HG02678 (cell line): ENCODE data around the gene ZNF385D.
"Not testable (repeated sequence)": the region's sequence is repeated elsewhere in the genome, so short reads cannot be mapped to it uniquely, and the experiment has no call there.

Experiments used
- ATAC-seq: cut with Tn5 transposase; IDR thresholded peaks from one replicate; pipeline ENCODE4 v1.9.1; 2021; ENCODE audit warnings: mild to moderate bottlenecking, moderate library complexity; ENCODE audit not compliant: unreplicated experiment

ZNF385D gene

GRCh38 chr3:21524133-21524532 lies 226.9 kb downstream of the ZNF385D start:
- no peak for ATAC-seq

DNA sequence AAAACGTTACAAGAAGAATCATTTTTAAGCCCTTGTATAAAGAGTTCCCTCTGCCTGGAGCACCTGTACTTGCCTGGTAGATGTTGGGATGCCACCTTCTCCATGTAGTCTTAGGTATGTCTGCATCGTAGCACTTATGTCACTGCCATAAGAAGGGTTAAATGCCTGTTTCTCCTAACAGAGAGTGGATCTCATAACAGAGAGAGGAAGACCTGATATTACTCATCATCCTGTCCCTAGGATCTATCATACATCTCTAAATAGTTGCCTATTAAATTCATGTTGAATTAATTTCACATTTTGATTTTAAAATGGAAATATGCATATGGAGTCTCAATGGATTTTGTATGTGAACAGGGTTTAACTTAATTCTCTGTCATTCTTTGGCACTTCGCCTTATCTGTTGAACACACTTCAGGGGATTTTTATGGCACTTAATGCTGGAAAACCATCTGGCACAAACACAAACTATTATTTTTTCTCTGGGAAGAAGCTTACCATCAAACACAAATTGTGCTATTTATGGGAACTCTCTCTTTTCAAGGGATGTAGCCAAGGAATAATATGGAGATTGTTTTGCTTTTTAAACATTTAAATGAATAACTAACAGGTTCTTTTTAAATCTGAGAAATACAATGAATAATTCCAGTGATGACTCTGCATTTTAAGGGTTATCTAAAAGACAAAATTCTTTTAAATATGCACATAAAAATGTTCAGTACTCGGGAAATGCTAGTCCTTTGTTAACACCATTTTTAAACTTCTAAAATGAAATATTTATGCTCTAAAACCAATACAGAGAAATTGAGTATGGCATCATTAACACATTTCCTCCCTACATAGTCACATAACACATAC lies 230.7 kb downstream of the ZNF385D start:
- no peak for ATAC-seq

GRCh38 chr3:21517184-21517583 lies 233.8 kb downstream of the ZNF385D start:
- no peak for ATAC-seq

GRCh38 chr3:21515417-21515816 lies 235.6 kb downstream of the ZNF385D start:
- no peak for ATAC-seq

DNA sequence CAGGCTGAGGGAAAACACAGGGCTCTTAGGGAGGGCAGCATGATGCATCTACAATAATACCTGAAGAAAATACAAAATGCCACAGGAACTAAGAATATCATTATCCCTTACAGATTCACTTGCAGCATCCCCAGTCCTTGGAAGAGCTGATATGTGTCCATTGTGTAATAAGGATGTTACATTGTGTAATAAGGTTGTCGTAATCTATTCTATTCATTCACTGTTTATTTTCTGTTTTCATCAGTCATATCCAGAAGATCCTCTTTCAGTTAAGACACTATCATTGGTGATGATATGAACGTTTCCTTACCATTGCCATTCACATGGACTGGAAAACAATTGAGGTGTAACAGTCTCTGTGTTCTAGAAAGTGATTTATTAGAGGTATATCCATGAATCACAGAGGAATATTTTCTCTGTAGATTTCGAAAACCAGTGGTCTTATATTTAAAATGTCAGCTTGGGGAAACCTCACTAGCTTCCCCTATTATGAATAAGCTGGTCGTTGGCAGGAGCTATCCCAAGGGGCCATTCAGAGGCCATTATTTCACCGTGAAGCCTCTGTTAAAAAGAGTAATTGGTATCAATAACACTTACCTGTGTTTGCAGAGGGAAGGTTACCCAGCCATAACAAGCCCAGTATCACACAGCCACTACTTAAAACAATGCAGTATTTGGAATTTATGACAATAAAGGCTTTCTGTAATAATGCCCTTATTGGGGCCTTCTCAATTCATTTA lies 241.1 kb downstream of the ZNF385D start:
- no peak for ATAC-seq

DNA sequence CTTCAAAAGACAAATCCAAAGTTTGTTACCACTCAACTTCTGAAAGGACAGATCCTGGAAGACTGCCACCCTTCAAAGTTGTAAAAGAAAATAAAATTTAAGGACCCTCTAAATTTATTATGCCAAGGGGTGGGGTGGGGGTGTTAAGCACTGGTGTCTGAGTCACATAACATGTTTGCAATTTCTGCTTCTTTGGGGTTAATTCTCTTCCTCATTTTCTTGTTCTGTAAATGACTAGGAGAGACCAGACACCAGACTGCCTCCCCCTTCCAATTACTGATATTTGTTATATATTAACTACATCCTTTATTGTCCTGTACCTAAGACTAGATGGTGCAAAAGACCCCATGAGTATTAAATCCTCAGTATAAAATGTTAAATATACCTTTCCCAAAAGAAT lies 242.8 kb downstream of the ZNF385D start:
- no peak for ATAC-seq

GRCh38 chr3:21505711-21506460 lies 245.1 kb downstream of the ZNF385D start:
- no peak for ATAC-seq

DNA sequence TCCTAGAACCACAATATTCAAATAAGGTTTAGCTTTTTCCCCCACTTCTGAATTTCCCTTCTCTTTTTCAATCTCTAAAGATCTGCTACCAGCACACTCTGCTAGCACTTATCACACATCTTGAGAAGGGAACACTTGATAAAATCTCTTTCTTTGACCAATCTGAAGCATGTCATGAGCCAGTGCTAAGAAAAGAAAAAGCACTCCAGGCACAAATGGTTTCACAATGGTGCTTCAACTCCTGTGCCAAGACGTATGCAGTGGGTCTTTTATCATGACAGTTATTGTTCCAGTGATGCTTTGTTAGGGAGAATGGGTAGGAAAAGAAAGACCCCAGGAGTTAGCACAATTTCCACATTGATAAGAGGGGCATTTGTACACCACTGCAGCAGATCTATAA lies 248.4 kb downstream of the ZNF385D start:
- no peak for ATAC-seq

GRCh38 chr3:21500834-21501233 lies 250.2 kb downstream of the ZNF385D start:
- no peak for ATAC-seq

DNA sequence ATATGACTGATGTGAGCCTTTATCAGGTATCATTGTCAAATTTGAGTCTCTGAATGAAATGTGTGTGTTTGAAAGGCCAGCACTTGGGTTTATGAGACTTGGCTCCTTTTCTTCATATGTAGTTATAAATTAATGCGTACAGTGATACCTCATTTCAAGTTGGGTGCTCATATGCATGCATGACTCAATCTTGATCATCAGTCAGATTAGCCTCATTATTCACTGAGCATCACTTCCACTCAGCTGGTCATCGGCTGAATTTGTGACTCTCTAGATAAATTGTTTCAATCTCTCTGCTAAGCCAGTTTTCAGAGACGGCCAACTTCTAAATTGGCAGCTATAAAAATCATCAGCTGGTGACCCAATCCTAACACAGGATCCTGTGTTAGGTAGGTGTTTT lies 260.3 kb downstream of the ZNF385D start:
- not testable (repeated sequence) for ATAC-seq

GRCh38 chr3:21487520-21487919 lies 263.5 kb downstream of the ZNF385D start:
- no peak for ATAC-seq

DNA sequence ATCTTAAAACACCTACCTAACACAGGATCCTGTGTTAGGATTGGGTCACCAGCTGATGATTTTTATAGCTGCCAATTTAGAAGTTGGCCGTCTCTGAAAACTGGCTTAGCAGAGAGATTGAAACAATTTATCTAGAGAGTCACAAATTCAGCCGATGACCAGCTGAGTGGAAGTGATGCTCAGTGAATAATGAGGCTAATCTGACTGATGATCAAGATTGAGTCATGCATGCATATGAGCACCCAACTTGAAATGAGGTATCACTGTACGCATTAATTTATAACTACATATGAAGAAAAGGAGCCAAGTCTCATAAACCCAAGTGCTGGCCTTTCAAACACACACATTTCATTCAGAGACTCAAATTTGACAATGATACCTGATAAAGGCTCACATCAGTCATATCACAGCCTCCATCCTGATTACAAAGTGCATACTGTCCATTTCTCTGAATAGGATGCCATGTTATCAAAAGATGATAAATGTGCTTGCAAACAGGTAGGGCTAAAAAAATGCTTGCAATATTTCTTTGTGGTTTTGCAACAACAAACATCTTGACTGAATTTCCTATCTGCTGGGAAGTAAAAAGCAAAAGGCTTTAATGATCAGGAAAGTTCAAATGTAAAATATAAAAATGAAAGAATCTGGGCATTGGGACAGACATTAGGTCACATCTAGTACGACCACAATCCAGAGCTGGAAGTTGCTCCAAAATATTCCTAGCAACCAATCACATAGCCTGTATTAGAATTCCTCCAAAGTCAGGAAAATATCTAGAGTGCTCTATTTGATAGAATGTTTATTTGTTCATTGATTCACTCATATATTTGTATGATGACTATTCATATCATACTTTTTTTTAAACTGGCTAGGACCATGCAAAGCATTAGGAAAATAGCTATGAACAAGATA lies 264.7 kb downstream of the ZNF385D start:
- not testable (repeated sequence) for ATAC-seq

- no peak for ATAC-seq
Measured at GRCh38 chr3:21484828-21485144, 266.2 kb downstream of the ZNF385D start.

DNA sequence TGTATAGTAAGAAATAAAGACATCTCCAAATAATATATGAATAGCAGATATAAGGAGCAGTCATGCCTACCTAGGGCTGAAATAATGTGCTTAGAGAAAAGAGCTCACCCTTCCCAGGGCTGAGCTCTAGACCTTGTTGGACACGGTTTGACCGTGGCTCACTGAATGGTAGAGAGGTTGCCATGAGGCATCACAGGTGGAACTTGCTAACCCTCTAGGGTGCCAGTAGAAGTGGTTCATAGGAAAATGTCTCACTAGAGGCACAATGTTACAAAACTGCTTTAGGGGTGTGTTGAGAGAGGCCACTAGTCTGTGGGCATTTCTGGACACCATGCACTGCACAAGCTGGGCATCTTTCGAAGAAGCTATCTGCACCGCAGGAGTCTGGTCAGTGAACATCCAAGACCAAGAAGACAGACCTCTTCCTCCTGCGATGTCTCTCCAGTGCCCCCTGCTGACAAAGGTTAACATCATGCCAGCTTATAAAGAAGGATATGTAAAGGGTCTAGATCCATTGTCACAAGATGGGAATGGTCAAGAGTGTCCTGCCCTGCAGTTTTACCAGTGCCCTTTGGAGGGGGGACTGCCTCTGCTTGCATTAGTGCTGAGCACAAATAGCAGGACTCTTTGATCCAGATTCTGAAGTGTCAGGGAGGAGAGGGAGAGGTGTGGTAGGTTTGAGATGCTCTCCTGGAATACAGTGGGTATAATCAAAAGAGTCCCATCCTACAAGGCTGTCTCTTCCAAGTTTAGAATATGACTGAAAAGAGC lies 266.8 kb downstream of the ZNF385D start:
- ATAC-seq = no peak

GRCh38 chr3:21481991-21482390 lies 269.0 kb downstream of the ZNF385D start:
- ATAC-seq = no peak

DNA sequence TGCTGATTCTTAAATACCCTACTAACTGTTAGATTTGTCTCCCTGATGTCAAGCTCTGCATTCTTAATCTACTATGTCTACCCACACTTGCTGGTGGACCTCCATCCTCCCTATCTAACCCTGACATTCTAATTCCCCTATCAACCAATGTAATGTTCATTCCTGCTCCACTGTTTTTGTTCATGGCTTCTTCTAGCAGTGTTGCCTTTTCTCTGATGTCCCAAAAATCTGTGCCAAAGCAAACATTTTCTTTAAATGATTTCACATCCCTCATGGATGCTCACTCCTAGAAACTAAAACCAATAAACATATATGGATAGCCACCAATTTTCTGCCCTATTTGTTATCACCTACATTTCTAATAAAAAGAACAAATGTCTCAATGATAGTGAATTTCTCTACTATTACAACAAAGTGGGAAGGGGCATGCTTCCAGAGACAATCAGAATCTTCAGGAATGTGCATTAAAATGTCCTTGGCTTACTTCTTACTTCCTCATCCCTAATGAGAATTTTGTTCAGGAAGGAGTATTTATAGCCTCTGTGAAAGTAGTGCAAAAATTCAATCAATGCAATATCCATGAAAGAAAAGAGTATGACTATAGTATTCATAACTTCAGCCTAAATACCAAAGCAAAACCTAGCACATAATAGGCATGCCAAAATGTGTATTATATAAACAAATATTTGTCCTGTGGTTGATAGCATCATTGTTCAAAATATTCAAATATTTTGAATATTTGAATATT lies 273.3 kb downstream of the ZNF385D start:
- ATAC-seq = no peak

- no peak for ATAC-seq
Measured at GRCh38 chr3:21466476-21466875, 284.5 kb downstream of the ZNF385D start.

- no peak for ATAC-seq
Measured at GRCh38 chr3:21464746-21465145, 286.3 kb downstream of the ZNF385D start.

DNA sequence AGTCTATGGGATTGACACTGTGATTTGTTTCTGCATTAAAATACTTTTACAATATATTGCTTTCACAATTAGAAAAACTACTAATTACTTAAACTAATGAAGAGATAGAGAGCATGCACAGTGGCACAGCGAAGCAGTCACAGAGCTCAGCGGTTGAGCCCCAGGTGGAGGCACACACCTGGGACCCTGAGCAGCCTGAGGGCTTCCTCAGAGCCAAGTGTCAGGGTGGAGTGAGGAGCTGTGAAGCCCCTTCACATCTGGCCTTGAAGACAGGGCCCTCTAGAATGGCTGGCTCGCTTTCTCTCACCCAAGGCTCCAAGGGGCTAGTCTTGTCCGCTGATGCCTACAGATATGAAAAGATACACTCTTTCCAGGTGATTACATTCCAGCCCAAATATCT lies 287.7 kb downstream of the ZNF385D start:
- ATAC-seq = no peak
